ENCODE results near the gene ZNF862.

Gene ZNF862

GRCh38 chr7:149873970-149874643 lies 35.9 kb downstream of the ZNF862 start:
- Histone ChIP-seq H3K9me2 (replicated peaks; ENCODE audit: low read depth, low read length) (no peaks in the 10 kb centered on the region), H3K9me3 (ENCODE audit: insufficient read depth, low read depth, low read length) (no peaks in the 10 kb centered on the region), H3K9ac (ENCODE audit: low read depth, low read length, poor library complexity, severe bottlenecking) (peak overlapping the region; percentile 72), H2AFZ (ENCODE audit: low read length) (peak overlapping the region; percentile 95), H3K36me3 (ENCODE audit: insufficient read depth, low read length) (no peaks in the 10 kb centered on the region), H3K4me2 (ENCODE audit: low read depth, low read length, poor library complexity, severe bottlenecking) (peak overlapping the region; percentile 86), H3K4me1 (ENCODE audit: insufficient read depth, low read length, poor library complexity, severe bottlenecking) (peaks cover 50% of the 10 kb centered on the region), H3K27me3 (ENCODE audit: insufficient read depth, low read length, poor library complexity, severe bottlenecking) (no peaks in the 10 kb centered on the region), H4K20me1 (ENCODE audit: insufficient read depth, low read length, poor library complexity, severe bottlenecking) (peaks cover 2% of the 10 kb centered on the region), H3K4me3 (ENCODE audit: low read length, poor library complexity, severe bottlenecking) (peak overlapping the region; percentile 84), H3F3A (ENCODE audit: low read depth) (peaks cover 6% of the 10 kb centered on the region), H3K79me2 (ENCODE audit: insufficient read depth, low read length) (peaks cover 17% of the 10 kb centered on the region; the same call in 1 of the 2 replicates)
- TF ChIP-seq EZH2phosphoT487 (IDR thresholded peaks at IDR 0.05; ENCODE audit: borderline replicate concordance) (no peak), CTCF (conservative IDR thresholded peaks at IDR 0.05; ENCODE audit: low read length) (no peak)

- H4K20me1 ChIP-seq (ENCODE audit: insufficient read depth, low read length, poor library complexity, severe bottlenecking) = peaks cover 2% of the 10 kb centered on the region
- peak overlapping the region; percentile 72 for H3K9ac ChIP-seq (ENCODE audit: low read depth, low read length, poor library complexity, severe bottlenecking)
- H3K36me3 ChIP-seq (ENCODE audit: insufficient read depth, low read length) = no peaks in the 10 kb centered on the region
- H2AFZ ChIP-seq (ENCODE audit: low read length) = no peak overlapping the region
- H3K4me3 ChIP-seq (ENCODE audit: low read length, poor library complexity, severe bottlenecking) = peak overlapping the region; percentile 84
- TF ChIP-seq CTCF (conservative IDR thresholded peaks at IDR 0.05; ENCODE audit: low read length) = no peak
- H3F3A ChIP-seq (ENCODE audit: low read depth) = peaks cover 6% of the 10 kb centered on the region
- peak overlapping the region; percentile 86 for H3K4me2 ChIP-seq (ENCODE audit: low read depth, low read length, poor library complexity, severe bottlenecking)
- peaks cover 17% of the 10 kb centered on the region; the same call in 1 of the 2 replicates for H3K79me2 ChIP-seq (ENCODE audit: insufficient read depth, low read length)
- H3K27me3 ChIP-seq (ENCODE audit: insufficient read depth, low read length, poor library complexity, severe bottlenecking) = no peaks in the 10 kb centered on the region
- H3K4me1 ChIP-seq (ENCODE audit: insufficient read depth, low read length, poor library complexity, severe bottlenecking) = peaks cover 44% of the 10 kb centered on the region
- H3K9me2 ChIP-seq (replicated peaks; ENCODE audit: low read depth, low read length) = no peaks in the 10 kb centered on the region
- H3K9me3 ChIP-seq (ENCODE audit: insufficient read depth, low read depth, low read length) = no peaks in the 10 kb centered on the region
Observed at GRCh38 chr7:149874644-149875028, 36.5 kb downstream of the ZNF862 start.

- Histone ChIP-seq H3K4me1 (ENCODE audit: insufficient read depth, low read length, poor library complexity, severe bottlenecking) (peaks cover 39% of the 10 kb centered on the region), H3K4me2 (ENCODE audit: low read depth, low read length, poor library complexity, severe bottlenecking) (peak overlapping the region; percentile 86), H3K9ac (ENCODE audit: low read depth, low read length, poor library complexity, severe bottlenecking) (peak overlapping the region; percentile 72), H3K79me2 (ENCODE audit: insufficient read depth, low read length) (peaks cover 17% of the 10 kb centered on the region; the same call in 1 of the 2 replicates), H3K4me3 (ENCODE audit: low read length, poor library complexity, severe bottlenecking) (peak overlapping the region; percentile 84), H3K9me2 (replicated peaks; ENCODE audit: low read depth, low read length) (no peaks in the 10 kb centered on the region), H3K36me3 (ENCODE audit: insufficient read depth, low read length) (no peaks in the 10 kb centered on the region), H3K9me3 (ENCODE audit: insufficient read depth, low read depth, low read length) (no peaks in the 10 kb centered on the region), H4K20me1 (ENCODE audit: insufficient read depth, low read length, poor library complexity, severe bottlenecking) (peaks cover 2% of the 10 kb centered on the region), H3K27me3 (ENCODE audit: insufficient read depth, low read length, poor library complexity, severe bottlenecking) (no peaks in the 10 kb centered on the region), H3F3A (ENCODE audit: low read depth) (peaks cover 2% of the 10 kb centered on the region), H2AFZ (ENCODE audit: low read length) (no peak overlapping the region)
- TF ChIP-seq CTCF (conservative IDR thresholded peaks at IDR 0.05; ENCODE audit: low read length) (no peak), EZH2phosphoT487 (IDR thresholded peaks at IDR 0.05; ENCODE audit: borderline replicate concordance) (no peak)
Observed at GRCh38 chr7:149875396-149875795, 37.2 kb downstream of the ZNF862 start.
